ENCODE data around the gene KRTAP1-4.

GRCh38 chr17:41009936-41010335, 20.1 kb downstream of the KRTAP1-4 start:
- TF ChIP-seq CTCF (IDR thresholded peaks at IDR 0.05; ENCODE audit: low read depth, low read length, poor library complexity, severe bottlenecking) (no peak), EZH2phosphoT487 (IDR thresholded peaks at IDR 0.05; ENCODE audit: borderline replicate concordance, low read length) (no peak)
